A549 (cell line): ENCODE measurements around the gene VPS37B. TPM values are rescaled to one million over a fixed set of nuclear protein-coding genes. Genes with fewer than 3 reads are reported as not detected.

Source experiments
- ATAC-seq, 2 experiments: fragments of 200-7000 bp in 1 of 2; fragments of >200 bp in 1 of 2; cut with Nextera tagmentation in 1 of 2; cut with Tn5 transposase in 1 of 2; 3 replicates each; pipeline versions ENCODE4 v1.8.0 to v1.9.1; 2018 to 2020; ENCODE audit warnings: mild to moderate bottlenecking in 1 of 2, moderate library complexity in 1 of 2
- CTCF ChIA-PET: fragments of 300-600 bp; sonication (Branson Sonifier 250); formaldehyde crosslinking; extraction: SDS; loops from one replicate; lab custom pipeline; 2021; ENCODE audit warnings: antibody characterized with exemption, inconsistent platforms; lab: Yijun Ruan, JAX
- POLR2A ChIA-PET: fragments of 350-600 bp; formaldehyde crosslinking; extraction: SDS; loops from one replicate; lab custom pipeline; 2021; ENCODE audit warnings: antibody characterized with exemption, inconsistent platforms; lab: Yijun Ruan, JAX
- DNase-seq, 2 experiments: peaks; one replicate each; pipeline versions ENCODE4 v3.0.0 to v3.0.0-alpha.2; 2011 to 2016; ENCODE audit warnings: low read depth in 1 of 2, low spot score in 1 of 2
- FAIRE-seq: peaks from 2 replicates; lab custom pipeline; 2011; peaks lifted over from hg19 to GRCh38; lab: Jason Lieb, UNC
- H3K27ac ChIP-seq, 2 experiments: fragments of >200 bp; sonication (Bioruptor Twin); formaldehyde crosslinking; 3 replicates each; pipeline ENCODE4 v1.5.1; 2016 to 2017
- H3K4me1 ChIP-seq: fragments of >200 bp; sonication (Bioruptor Twin); formaldehyde crosslinking; 3 replicates; pipeline ENCODE4 v1.6.1; 2016
- H3K4me2 ChIP-seq: fragments of >200 bp; sonication (Bioruptor Twin); formaldehyde crosslinking; 3 replicates; pipeline ENCODE4 v1.6.1; 2016
- H3K4me3 ChIP-seq: fragments of >200 bp; sonication (Bioruptor Twin); formaldehyde crosslinking; 3 replicates; pipeline ENCODE4 v1.5.1; 2016
- H3K9me3 ChIP-seq: fragments of >200 bp; sonication (Bioruptor Twin); formaldehyde crosslinking; 3 replicates; pipeline ENCODE4 v1.6.1; 2016
- BCL3 ChIP-seq: fragments of >200 bp; sonication (Bioruptor Twin); formaldehyde crosslinking; IDR thresholded peaks from 3 replicates; pipeline ENCODE4 v1.6.1; 2016
- CEBPB ChIP-seq, 2 experiments: fragments of >200 bp in 1 of 2; sonication (Bioruptor Twin) in 1 of 2; formaldehyde crosslinking in 1 of 2; IDR thresholded peaks; 2 replicates each; pipeline ENCODE4 v1.6.1; 2012 to 2016
- CTCF ChIP-seq: fragments of >200 bp; sonication (Bioruptor Twin); formaldehyde crosslinking; IDR thresholded peaks from 3 replicates; pipeline ENCODE4 v1.5.1; 2016
- EHMT2 ChIP-seq: fragments of 200-600 bp; sonication (generic); IDR thresholded peaks from 2 replicates; pipeline ENCODE4 v1.6.1; 2016; ENCODE audit warnings: antibody characterized with exemption, low read depth, mild to moderate bottlenecking, moderate library complexity
- FOSB ChIP-seq: fragments of 250-450 bp; sonication (Bioruptor Pico); IDR thresholded peaks from 2 replicates; pipeline ENCODE4 v1.5.0; 2020; ENCODE audit warnings: mild to moderate bottlenecking, moderate library complexity
- FOXS1 ChIP-seq: fragments of 250-450 bp; sonication (Bioruptor Pico); IDR thresholded peaks from 2 replicates; pipeline ENCODE4 v1.5.0; 2020; ENCODE audit warnings: mild to moderate bottlenecking, moderate library complexity
- HDAC2 ChIP-seq: fragments of 200-600 bp; sonication (generic); IDR thresholded peaks from 2 replicates; pipeline ENCODE4 v1.6.1; 2016
- HEYL ChIP-seq: fragments of 250-450 bp; sonication (Bioruptor Pico); IDR thresholded peaks from 2 replicates; pipeline ENCODE4 v1.8.0; 2021; ENCODE audit warnings: mild to moderate bottlenecking, moderate library complexity
- HMGXB4 ChIP-seq: fragments of 250-450 bp; sonication (Bioruptor Pico); IDR thresholded peaks from 2 replicates; pipeline ENCODE4 v1.5.0; 2021; ENCODE audit warnings: mild to moderate bottlenecking, moderate library complexity, borderline replicate concordance
- HOXA7 ChIP-seq: fragments of 250-450 bp; sonication (Bioruptor Pico); IDR thresholded peaks from 2 replicates; pipeline ENCODE4 v1.5.0; 2020; ENCODE audit warnings: mild to moderate bottlenecking, moderate library complexity
- HOXB5 ChIP-seq: fragments of 250-450 bp; sonication (Bioruptor Pico); IDR thresholded peaks from 2 replicates; pipeline ENCODE4 v1.5.0; 2020; ENCODE audit warnings: mild to moderate bottlenecking, moderate library complexity
- JUN ChIP-seq, 2 experiments: fragments of >200 bp; sonication (Bioruptor Twin); formaldehyde crosslinking; IDR thresholded peaks; 2 replicates in 1 of 2; 3 replicates in 1 of 2; pipeline ENCODE4 v1.6.1; 2016 to 2017
- JUNB ChIP-seq: fragments of >200 bp; sonication (Bioruptor Twin); formaldehyde crosslinking; IDR thresholded peaks from 2 replicates; pipeline ENCODE4 v1.6.1; 2016
- MAFK ChIP-seq: fragments of 450-650 bp; IDR thresholded peaks from 2 replicates; pipeline ENCODE4 v1.6.1; 2014; ENCODE audit not compliant: partially characterized antibody
- NPAS2 ChIP-seq: fragments of 250-450 bp; sonication (Bioruptor Pico); IDR thresholded peaks from 2 replicates; pipeline ENCODE4 v1.8.0; 2022; ENCODE audit warnings: mild to moderate bottlenecking, moderate library complexity, borderline replicate concordance
- PHF8 ChIP-seq: fragments of 200-600 bp; sonication (generic); IDR thresholded peaks from 2 replicates; pipeline ENCODE4 v1.6.1; 2016; ENCODE audit warnings: low read depth, mild to moderate bottlenecking, antibody characterized with exemption, moderate library complexity, borderline replicate concordance
- POLR2AphosphoS2 ChIP-seq: conservative IDR thresholded peaks from 2 replicates; pipeline ENCODE4 v1.6.1; 2012; ENCODE audit warnings: low read length, improper control_type of control experiment, inconsistent platforms
- RNF2 ChIP-seq: fragments of 200-600 bp; sonication (generic); IDR thresholded peaks from 2 replicates; pipeline ENCODE4 v1.6.1; 2016; ENCODE audit warnings: low read depth, mild to moderate bottlenecking, antibody characterized with exemption, moderate library complexity, borderline replicate concordance
- SMC3 ChIP-seq: fragments of >200 bp; sonication (Bioruptor Twin); formaldehyde crosslinking; IDR thresholded peaks from 3 replicates; pipeline ENCODE4 v1.6.1; 2018; ENCODE audit warnings: inconsistent platforms
- SREBF2 ChIP-seq: fragments of 450-650 bp; IDR thresholded peaks from 2 replicates; pipeline ENCODE4 v1.6.1; 2014; ENCODE audit warnings: mild to moderate bottlenecking, moderate library complexity
- TP53 ChIP-seq: fragments of 250-450 bp; sonication (Bioruptor Pico); IDR thresholded peaks from 2 replicates; pipeline ENCODE4 v1.5.0; 2021; ENCODE audit warnings: mild to moderate bottlenecking, moderate library complexity
- ZC3H11A ChIP-seq: fragments of 450-650 bp; IDR thresholded peaks from 2 replicates; pipeline ENCODE4 v1.6.1; 2014; ENCODE audit warnings: antibody characterized with exemption, mild to moderate bottlenecking
- ZFP36 ChIP-seq: fragments of 450-650 bp; IDR thresholded peaks from 2 replicates; pipeline ENCODE4 v1.6.1; 2014; ENCODE audit warnings: borderline replicate concordance; ENCODE audit not compliant: partially characterized antibody
- ZSCAN20 ChIP-seq: fragments of 250-450 bp; sonication (Bioruptor Pico); IDR thresholded peaks from 2 replicates; pipeline ENCODE4 v1.8.0; 2022; ENCODE audit warnings: mild to moderate bottlenecking, moderate library complexity
- WGBS: methylation state at CpG from one replicate; pipeline ENCODE4 v1.1.6; 2017; ENCODE audit errors: missing lambda C conversion rate; 5-methylcytosine and 5-hydroxymethylcytosine counted together
- polyA plus RNA-seq, 4 experiments: library from polyadenylated mRNA; depleted of rRNA in 3 of 4; stranded (reverse); fragments of >200 nt; fragmentation: RNase III in 1 of 4; extraction: RNeasy Plus Mini Kit Qiagen cat#74134 plus additional on column Dnase treatment in 1 of 4; gene quantifications; 2 replicates in 3 of 4; 3 replicates in 1 of 4; pipeline ENCODE4 v1.2.3, GENCODE V29; 2011 to 2017
- TF ChIP-seq, protein P1 (sequence below): IDR thresholded peaks from 2 replicates; pipeline ENCODE4 v1.6.1; 2012
- TF ChIP-seq, protein P2 (sequence below): fragments of 150-350 bp; IDR thresholded peaks from 2 replicates; pipeline ENCODE4 v1.6.1; 2014; ENCODE audit warnings: low read depth, mild to moderate bottlenecking, low read length

The VPS37B gene
- polyA plus RNA-seq, 2 of the 4 experiments (the other 2 are of a cell fraction) = 17.0 to 18.6 TPM

- 85% methylated on average over 17 of the region's 24 CpGs for WGBS
- TF ChIP-seq PHF8 (no peak), HDAC2 (no peak), JUN (IDR thresholded peaks at IDR 0.05) (no peak), HOXA7 (CRISPR knock-in tag) (no peak), FOSB (CRISPR knock-in tag) (no peak), HMGXB4 (CRISPR knock-in tag) (no peak), JUNB (no peak), MAFK (no peak), POLR2AphosphoS2 (no peak), SREBF2 (no peak), ZC3H11A (no peak), TP53 (CRISPR knock-in tag) (no peak), EHMT2 (no peak), ZFP36 (no peak), BCL3 (no peak)
- TF ChIP-seq, protein P1, sequence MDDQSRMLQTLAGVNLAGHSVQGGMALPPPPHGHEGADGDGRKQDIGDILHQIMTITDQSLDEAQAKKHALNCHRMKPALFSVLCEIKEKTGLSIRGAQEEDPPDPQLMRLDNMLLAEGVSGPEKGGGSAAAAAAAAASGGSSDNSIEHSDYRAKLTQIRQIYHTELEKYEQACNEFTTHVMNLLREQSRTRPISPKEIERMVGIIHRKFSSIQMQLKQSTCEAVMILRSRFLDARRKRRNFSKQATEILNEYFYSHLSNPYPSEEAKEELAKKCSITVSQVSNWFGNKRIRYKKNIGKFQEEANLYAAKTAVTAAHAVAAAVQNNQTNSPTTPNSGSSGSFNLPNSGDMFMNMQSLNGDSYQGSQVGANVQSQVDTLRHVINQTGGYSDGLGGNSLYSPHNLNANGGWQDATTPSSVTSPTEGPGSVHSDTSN = no peak
- Histone ChIP-seq H3K4me3 (no peak overlapping the region), H3K27ac (no peak overlapping the region), H3K4me2 (no peak overlapping the region), H3K9me3 (no peaks in the 10 kb centered on the region), H3K4me1 (no peaks in the 10 kb centered on the region)
- DNase-seq (no peak), FAIRE-seq (no peak), ATAC-seq (no peak)
- POLR2A ChIA-PET = interaction anchor here (0.5 kb wide), 1 partner anchor 383 kb away, joined by 3 read pairs; no protein-coding TSS in a partner anchor
- CTCF ChIA-PET = interaction anchor here (0.7 to 18.6 kb wide), 8 partner anchors 10 to 89 kb away, joined by 3 to 522 read pairs (median 4); no protein-coding TSS in a partner anchor
Observed at GRCh38 chr12:122856999-122857671, 38.8 kb downstream of the VPS37B start.

- TF ChIP-seq ZSCAN20 (CRISPR knock-in tag) = no peak
- TF ChIP-seq NPAS2 (CRISPR knock-in tag) = no peak
- TF ChIP-seq CEBPB (IDR thresholded peaks at IDR 0.05) = no peak
- no peak for TF ChIP-seq SMC3
- TF ChIP-seq RNF2 = no peak
- TF ChIP-seq BCL3 = no peak
- TF ChIP-seq EHMT2 = no peak
- TF ChIP-seq HEYL (CRISPR knock-in tag) = no peak
- no peak for TF ChIP-seq ZC3H11A
- no peak for TF ChIP-seq ZFP36
- TF ChIP-seq, protein P2, sequence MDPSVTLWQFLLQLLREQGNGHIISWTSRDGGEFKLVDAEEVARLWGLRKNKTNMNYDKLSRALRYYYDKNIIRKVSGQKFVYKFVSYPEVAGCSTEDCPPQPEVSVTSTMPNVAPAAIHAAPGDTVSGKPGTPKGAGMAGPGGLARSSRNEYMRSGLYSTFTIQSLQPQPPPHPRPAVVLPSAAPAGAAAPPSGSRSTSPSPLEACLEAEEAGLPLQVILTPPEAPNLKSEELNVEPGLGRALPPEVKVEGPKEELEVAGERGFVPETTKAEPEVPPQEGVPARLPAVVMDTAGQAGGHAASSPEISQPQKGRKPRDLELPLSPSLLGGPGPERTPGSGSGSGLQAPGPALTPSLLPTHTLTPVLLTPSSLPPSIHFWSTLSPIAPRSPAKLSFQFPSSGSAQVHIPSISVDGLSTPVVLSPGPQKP = no peak
- TF ChIP-seq CTCF = no peak
- no peak for TF ChIP-seq HOXB5 (CRISPR knock-in tag)
- no peak for TF ChIP-seq HDAC2
- TF ChIP-seq FOXS1 (CRISPR knock-in tag) = no peak
- no peak for FAIRE-seq
- no peak overlapping the region for H3K4me3 ChIP-seq
- no peak for ATAC-seq
- no peak overlapping the region for H3K4me2 ChIP-seq
- ChIA-PET POLR2A (no interaction called here), CTCF (interaction anchor here (0.5 to 18.6 kb wide), 15 partner anchors 9 to 849 kb away, joined by 3 to 522 read pairs (median 3); no protein-coding TSS in a partner anchor)
- WGBS = 94% methylated on average over 32 of the region's 40 CpGs
- H3K9me3 ChIP-seq = no peaks in the 10 kb centered on the region
- no peaks in the 10 kb centered on the region for H3K4me1 ChIP-seq
- H3K27ac ChIP-seq = no peak overlapping the region
- DNase-seq = no peak
Observed at GRCh38 chr12:122855928-122856831, 39.7 kb downstream of the VPS37B start.
